AG04449 (cell line): ENCODE data around the gene AANAT.

Experiments used
- CTCF ChIA-PET: fragments of 350-600 bp; formaldehyde crosslinking; extraction: SDS; loops from one replicate; lab custom pipeline; 2021; ENCODE audit warnings: antibody characterized with exemption; lab: Yijun Ruan, JAX
- POLR2A ChIA-PET: fragments of 400-600, 350-600 bp; formaldehyde crosslinking; extraction: SDS; loops from one replicate; lab custom pipeline; 2020; ENCODE audit warnings: antibody characterized with exemption, inconsistent platforms; lab: Yijun Ruan, JAX
- DNase-seq: peaks from one replicate; pipeline ENCODE4 v3.0.0-alpha.2; 2010; ENCODE audit warnings: low read depth, low spot score
- H3K4me3 ChIP-seq: 2 replicates; pipeline ENCODE4 v1.5.1; 2011; ENCODE audit warnings: low read depth, mild to moderate bottlenecking, control low read depth, low read length
- TF ChIP-seq, protein P1 (sequence below): IDR thresholded peaks from one replicate; pipeline ENCODE4 v1.5.1; 2011; ENCODE audit warnings: mild to moderate bottlenecking, moderate library complexity, low read length, control low read depth, inconsistent platforms; ENCODE audit not compliant: insufficient read depth; ENCODE audit errors: missing control alignments

Gene AANAT

GRCh38 chr17:76467366-76467765, at the start of gene AANAT:
Gene AANAT, plus strand, starts transcription at chr17:76467603. Its CDS starts 1,144 bp downstream, at chr17:76468747.
- TF ChIP-seq, protein P1, sequence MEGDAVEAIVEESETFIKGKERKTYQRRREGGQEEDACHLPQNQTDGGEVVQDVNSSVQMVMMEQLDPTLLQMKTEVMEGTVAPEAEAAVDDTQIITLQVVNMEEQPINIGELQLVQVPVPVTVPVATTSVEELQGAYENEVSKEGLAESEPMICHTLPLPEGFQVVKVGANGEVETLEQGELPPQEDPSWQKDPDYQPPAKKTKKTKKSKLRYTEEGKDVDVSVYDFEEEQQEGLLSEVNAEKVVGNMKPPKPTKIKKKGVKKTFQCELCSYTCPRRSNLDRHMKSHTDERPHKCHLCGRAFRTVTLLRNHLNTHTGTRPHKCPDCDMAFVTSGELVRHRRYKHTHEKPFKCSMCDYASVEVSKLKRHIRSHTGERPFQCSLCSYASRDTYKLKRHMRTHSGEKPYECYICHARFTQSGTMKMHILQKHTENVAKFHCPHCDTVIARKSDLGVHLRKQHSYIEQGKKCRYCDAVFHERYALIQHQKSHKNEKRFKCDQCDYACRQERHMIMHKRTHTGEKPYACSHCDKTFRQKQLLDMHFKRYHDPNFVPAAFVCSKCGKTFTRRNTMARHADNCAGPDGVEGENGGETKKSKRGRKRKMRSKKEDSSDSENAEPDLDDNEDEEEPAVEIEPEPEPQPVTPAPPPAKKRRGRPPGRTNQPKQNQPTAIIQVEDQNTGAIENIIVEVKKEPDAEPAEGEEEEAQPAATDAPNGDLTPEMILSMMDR = no peak
- no peak within 1 kb of the TSS for H3K4me3 ChIP-seq
- ChIA-PET CTCF (interaction anchor here (1.0 to 34.4 kb wide), 16 partner anchors 8 to 157 kb away, joined by 3 to 1209 read pairs (median 8); partner anchors contain the start of genes RHBDF2 and UBE2O), POLR2A (no interaction called here)
- no peak for DNase-seq

DNA sequence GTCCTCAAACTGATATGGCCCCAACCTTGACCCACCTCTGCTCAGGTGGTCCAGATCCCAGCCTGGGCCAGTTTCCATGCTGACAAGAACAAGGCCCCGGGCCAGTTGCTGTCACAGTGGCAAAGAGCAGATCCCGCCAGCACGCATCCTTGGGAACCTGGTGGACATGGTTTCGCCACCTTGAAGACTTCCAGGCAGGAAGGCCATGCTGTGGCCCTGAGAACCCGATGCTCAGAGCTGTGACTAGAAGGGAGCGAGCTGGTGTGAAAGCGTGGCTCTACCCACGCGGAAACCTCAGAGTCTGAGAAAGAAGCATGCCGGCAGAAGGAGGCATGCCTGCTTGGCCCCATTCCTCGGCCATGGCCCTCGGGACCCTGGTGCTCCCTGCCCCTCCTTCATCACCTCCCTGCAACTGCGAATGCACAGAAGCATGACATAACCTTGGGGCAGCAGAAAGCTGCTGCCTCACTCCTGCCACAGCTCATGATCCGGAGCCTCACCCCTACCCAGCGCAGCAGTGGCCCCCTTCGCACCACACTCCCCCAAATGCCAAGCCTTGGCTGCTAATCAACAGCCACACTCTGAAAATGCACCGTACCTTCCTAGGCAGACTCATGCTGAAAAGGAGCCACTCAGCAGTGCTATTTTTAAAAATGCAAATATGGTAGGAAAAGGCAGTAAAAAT, 47.7 kb upstream of the AANAT start:
- CTCF ChIA-PET = interaction anchor here (4.8 kb wide), 1 partner anchor 11 kb away, joined by 29 read pairs; no protein-coding TSS in a partner anchor

DNA sequence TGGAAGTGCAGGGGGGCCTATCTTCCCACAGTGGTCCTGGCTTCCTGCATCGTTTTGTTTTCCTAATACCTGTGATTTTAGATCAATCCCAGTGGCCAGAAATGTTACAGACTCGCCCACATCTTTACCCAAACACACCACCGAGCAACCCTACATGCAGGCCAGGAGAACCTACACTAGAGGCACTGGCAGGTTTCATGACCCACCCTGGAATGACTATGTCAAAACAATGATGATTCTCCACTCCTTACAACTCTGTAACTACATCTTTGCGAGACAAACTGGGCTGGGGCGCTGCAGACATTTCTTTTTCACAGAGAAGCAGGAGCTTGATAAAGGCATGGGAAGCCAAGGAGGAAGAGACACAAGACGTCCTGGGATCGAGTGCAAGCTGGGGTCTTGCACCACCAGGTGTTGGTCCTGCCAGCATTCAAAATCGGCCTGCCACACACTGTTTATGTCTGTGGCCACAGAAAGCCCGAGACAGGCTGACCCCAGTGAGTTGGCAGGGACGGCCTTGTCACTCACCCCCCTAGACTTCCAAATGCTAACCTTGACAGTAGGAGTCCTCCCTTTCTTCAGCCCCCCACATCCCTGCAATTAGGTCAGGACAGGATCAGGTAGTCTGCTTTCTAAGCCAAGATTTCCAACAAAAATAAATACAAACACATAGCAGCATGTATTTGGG, 46.9 kb upstream of the AANAT start:
- H3K4me3 ChIP-seq = no peak overlapping the region
- DNase-seq = no peak
- POLR2A ChIA-PET = no interaction called here
- TF ChIP-seq, protein P1 = no peak
- CTCF ChIA-PET = interaction anchor here (4.8 kb wide), 1 partner anchor 12 kb away, joined by 29 read pairs; no protein-coding TSS in a partner anchor

More for the DNA sequence above, 47.7 kb upstream of the AANAT start:
- H3K4me3 ChIP-seq = no peak overlapping the region
- DNase-seq = no peak
- POLR2A ChIA-PET = no interaction called here
- TF ChIP-seq, protein P1 = no peak

DNA sequence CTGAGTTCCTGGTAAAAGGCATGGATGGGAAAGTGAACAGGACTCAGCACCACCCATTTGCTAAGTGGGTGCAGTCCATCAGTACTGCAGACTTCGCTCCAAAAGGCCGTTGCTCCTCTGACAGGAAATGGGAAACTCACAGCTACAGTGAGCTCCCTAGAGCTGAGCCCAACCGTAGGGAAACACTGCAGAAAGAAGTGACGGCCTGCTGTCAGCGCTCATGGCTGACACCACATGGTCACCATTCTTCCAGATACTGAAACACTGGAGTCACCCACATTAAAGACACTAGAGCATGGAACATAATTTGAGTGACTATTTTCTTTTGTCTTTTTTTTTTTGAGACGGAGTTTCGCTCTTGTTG, 46.4 kb upstream of the AANAT start:
- TF ChIP-seq, protein P1 = no peak
- POLR2A ChIA-PET = no interaction called here
- H3K4me3 ChIP-seq = no peak overlapping the region
- CTCF ChIA-PET = no interaction called here
- DNase-seq = no peak

- DNase-seq = no peak
- POLR2A ChIA-PET = no interaction called here
- CTCF ChIA-PET = interaction anchor here (1.9 to 3.1 kb wide), 3 partner anchors 13 to 25 kb away, joined by 5 to 11 read pairs (median 10); no protein-coding TSS in a partner anchor
- H3K4me3 ChIP-seq = no peak overlapping the region
- TF ChIP-seq, protein P1 = no peak
These were observed 45.0 kb upstream of the AANAT start for GRCh38 chr17:76422406-76422805.

DNA sequence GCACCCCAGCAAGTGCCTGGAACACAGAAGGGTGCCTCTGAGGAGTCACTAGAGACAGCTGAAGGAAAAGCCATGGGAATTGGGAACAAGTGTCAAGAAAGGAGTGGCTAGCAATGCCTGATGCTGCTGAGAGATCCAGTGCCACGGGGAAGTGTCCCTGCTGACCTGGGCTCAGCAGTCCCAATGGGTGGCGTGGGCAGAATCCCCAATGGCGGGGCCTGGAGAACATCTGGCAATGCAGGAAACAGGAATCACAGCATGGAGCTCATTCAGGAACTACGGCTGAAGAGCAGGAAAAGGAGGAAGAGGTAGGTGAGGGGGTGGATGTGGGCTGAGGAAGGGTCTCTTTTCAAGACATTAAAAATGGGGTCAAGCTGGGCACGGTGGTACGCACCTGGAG, 44.5 kb upstream of the AANAT start:
- TF ChIP-seq, protein P1 = no peak
- CTCF ChIA-PET = interaction anchor here (1.3 to 3.1 kb wide), 4 partner anchors 9 to 26 kb away, joined by 4 to 11 read pairs (median 8); no protein-coding TSS in a partner anchor
- POLR2A ChIA-PET = no interaction called here
- no peak overlapping the region for H3K4me3 ChIP-seq
- DNase-seq = no peak
